ENCODE results near the gene PLCH1.

Gene PLCH1

DNA sequence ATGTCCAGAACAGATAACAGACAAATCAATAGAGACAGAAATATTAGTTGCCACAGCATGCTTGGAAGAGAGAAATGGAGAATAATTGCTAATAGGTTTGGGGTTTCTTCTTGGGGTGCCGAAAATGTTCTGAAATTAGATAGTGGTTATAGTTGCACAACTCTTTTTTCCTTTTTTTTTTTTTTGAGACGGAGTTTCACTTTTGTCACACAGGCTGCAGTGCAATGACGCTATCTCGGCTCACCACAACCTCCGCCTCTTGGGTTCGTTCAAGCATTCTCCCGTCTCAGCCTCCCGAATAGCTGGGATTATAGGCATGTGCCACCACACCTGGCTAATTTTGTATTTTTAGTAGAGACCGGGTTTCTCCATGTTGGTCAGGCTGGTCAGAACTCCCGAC, 163.3 kb downstream of the PLCH1 start:
- in situ Hi-C loops (cut with MboI; ENCODE audit: low pct_unique_long_range_greater_than_20kb, low sequenced_read_pairs) = no loop called here
- DNase-seq = peak; percentile 73

DNA sequence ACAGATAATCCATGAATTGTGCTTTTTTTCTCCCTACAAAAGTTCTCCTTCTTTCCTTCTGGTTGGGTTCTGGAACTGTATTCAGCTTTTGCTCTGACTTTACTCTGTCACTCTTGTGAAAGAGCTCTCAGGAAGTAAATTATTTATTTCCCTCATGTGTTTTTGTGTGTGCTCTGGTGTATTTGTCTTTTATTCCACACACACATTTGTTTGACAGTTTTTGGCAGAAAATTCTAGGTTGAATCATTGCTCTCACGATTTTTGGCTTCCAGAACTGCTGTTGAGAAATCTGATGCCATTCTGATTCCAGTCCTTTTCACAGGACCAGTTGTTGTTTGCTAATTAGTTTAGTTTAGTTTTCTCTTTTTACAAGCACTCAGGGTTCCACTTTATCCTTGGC, 172.8 kb downstream of the PLCH1 start:
- DNase-seq = no peak
- in situ Hi-C loops (cut with MboI; ENCODE audit: low pct_unique_long_range_greater_than_20kb, low sequenced_read_pairs) = no loop called here

DNA sequence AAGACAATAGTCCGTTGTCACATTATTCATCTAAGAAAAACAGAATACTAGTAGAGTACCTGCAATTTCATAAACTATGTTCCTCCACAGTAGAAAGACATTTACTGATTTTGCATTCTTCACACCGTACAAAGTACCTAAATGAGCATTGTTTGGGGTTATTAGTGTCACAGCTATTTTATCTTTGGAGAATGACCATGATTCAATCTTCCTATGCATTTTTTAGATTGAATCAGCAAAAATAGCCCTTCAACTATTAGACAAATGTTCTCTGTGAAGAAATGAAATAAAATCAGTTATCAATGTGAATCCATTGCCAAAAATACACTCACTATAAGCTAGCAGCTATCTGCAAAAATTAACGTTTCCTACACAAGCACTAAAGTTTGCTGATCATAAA, 176.6 kb downstream of the PLCH1 start:
- in situ Hi-C loops (cut with MboI; ENCODE audit: low pct_unique_long_range_greater_than_20kb, low sequenced_read_pairs) = no loop called here
- DNase-seq = no peak

DNA sequence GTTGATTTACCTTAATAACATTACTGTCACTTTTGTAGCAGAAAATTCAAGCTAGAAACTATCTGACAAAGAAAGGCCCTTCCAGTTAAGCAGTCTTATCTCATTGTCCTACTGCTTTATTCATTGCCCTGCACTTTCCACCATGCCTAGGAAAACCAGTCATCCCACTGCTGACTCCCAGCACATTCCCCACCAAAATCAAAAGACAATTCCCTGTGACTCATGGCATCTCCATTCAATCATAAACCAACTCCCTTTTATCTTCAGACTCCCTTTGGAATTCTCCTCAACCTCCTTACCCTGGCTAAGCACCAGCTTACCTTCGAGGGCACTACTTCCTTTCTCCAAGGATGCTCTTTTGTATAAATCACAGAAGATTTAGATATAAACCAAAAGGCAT, 184.3 kb downstream of the PLCH1 start:
- in situ Hi-C loops (cut with MboI; ENCODE audit: low pct_unique_long_range_greater_than_20kb, low sequenced_read_pairs) = no loop called here

DNA sequence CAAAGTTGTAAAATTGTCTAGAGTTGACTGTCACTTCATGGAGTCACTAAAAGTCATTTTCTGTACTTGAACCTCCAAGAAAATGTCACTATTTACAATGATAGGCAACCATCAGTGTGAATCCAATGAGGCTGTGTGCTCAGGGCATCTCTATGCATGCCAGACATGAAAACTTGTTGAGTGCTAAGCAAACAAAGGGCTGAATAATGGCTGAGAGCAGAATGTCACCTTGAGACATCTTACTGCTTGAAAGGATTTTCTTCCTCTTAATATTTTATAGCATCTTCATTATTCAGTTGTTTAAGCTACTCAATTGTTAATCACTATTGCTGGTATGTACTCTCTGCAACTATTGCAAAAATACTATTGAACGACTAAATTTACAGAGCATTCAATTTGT, 184.7 kb downstream of the PLCH1 start:
- DNase-seq = no peak
- in situ Hi-C loops (cut with MboI; ENCODE audit: low pct_unique_long_range_greater_than_20kb, low sequenced_read_pairs) = no loop called here

More for the DNA sequence above, 184.3 kb downstream of the PLCH1 start:
- no peak for DNase-seq

DNA sequence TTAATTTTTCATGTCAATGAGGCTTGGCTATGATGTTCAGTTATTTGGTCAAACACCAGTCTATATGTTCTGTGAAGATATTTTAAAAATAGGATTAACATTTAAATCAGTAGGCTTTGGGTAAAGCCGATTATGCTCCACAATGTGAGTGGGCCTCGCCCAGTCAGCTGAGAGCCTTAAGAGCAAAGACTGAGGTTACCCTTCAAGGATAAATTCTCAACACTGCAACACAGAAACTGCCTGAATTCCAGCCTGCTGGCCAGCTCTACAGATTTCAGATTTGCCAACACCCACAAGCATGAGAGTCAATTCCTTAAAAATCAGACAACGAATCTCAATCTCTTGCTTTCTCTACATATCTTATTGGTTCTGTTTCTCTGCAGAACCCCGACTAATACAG, 188.3 kb downstream of the PLCH1 start:
- in situ Hi-C loops (cut with MboI; ENCODE audit: low pct_unique_long_range_greater_than_20kb, low sequenced_read_pairs) = no loop called here
- no peak for DNase-seq

DNA sequence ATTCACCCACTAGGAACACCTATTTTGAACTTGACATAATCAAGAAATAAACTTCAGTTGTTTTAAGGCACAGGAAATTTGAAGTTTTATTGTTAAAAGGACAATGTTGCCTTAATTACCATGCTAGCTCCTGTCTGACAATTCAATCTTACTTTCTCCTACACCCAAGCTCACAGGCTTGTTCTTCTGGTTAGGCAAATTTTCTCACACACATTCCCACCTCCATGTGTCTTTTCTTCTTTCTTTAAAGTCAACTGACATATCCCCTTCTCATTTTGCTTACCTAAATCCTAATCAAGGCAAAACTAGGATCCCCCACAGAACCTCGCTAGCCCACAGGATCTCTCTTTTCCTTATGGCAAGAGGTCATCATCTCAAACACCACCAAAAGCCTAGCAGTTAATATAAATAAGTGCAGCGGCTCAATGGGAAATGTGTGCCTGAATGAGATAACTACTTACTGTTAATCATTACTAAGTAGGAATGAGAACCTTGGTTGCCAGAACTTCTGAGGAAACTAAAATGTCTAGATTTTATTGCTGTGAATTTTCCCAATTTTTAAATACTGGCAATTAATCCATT, 189.3 kb downstream of the PLCH1 start:
- in situ Hi-C loops (cut with MboI; ENCODE audit: low pct_unique_long_range_greater_than_20kb, low sequenced_read_pairs) = no loop called here
- no peak for DNase-seq

DNA sequence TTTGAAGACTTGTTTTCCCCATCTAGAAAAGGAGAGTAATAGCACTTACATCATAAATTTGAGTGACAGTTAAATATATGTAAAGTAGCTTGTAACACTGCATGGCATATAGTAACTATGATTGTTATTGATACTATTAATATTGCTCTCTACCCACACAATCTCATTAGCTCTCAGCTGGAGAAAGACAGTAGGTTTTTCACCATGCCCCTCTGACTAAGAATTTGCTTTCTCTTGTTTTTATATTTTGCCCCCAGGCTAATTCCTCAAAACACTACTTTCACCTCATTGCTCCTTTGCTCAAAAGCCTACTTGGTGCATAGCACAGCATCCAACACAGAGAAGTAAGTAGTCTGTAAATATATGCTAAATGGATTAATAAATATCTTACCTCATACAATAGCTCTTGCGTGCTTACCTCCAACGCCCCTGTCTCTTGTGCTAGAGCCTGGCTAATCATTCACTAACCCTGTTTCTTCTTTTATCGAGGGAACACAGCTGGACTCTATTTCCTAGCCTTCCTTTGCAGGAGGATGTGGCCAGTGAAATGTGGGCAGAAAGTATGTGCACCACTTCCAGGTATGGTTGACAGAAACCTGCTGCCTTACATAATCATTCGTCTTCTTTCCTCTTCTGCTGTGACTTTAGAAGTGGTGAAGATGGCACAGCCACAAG, 190.0 kb downstream of the PLCH1 start:
- peak; percentile 98 for DNase-seq
- in situ Hi-C loops (cut with MboI; ENCODE audit: low pct_unique_long_range_greater_than_20kb, low sequenced_read_pairs) = no loop called here

DNA sequence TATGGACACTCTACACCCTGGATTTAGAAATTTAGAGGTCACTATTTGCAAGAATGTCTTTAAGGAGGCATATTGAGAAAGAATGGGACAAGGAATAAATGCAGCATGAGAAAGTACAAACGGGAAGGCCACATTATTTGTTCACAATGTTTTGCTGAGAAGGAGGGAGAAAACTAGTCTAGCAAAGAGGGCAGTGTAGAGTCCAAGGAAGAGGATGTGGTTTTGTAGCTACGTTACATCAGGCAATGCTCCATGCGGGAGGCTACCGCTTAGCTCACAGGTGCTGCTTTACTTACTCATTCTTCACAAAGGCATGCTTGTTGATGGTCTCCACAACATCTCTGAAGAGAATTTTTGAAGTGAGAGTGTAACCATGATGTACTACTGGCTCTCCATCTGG, 191.1 kb downstream of the PLCH1 start:
- in situ Hi-C loops (cut with MboI; ENCODE audit: low pct_unique_long_range_greater_than_20kb, low sequenced_read_pairs) = no loop called here
- peak; percentile 89 for DNase-seq

DNA sequence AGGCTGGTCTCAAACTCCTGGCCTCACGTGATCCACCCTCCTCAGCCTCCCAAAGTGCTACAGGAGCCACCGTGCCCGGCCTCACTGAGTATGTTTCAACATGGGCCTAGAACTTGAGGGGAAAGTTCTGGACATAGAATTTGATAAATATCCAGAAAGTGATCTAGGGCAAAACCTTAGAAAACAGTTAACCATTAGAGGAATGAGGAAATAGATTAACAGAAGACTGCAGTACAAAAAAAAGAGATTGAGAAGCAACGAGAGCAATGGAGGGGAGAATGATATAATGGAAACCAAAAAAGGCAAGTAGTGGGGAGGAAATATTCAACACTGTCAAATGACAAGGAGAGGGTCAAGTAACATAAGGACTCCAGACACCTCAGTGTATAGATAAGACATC, 191.5 kb downstream of the PLCH1 start:
- DNase-seq = no peak
- in situ Hi-C loops (cut with MboI; ENCODE audit: low pct_unique_long_range_greater_than_20kb, low sequenced_read_pairs) = no loop called here

DNA sequence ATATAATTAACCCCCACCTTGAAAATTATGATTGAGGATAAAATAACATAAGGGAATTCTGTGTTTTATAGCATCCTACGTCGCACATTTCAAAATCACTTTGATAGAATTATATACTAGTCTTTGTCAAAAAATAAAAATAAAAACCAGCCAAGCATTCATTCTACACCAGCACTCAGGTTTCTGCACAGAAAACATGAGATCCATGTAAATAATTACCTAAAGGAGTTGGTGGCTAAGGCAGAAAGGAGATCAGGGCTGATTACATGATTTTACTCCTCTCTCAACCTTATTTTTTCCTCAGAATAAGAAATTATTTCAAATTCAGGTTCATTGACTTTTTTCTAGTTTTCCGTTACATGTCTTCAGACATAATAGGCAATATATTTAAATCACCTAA, 194.5 kb downstream of the PLCH1 start:
- DNase-seq = no peak
- in situ Hi-C loops (cut with MboI; ENCODE audit: low pct_unique_long_range_greater_than_20kb, low sequenced_read_pairs) = no loop called here

DNA sequence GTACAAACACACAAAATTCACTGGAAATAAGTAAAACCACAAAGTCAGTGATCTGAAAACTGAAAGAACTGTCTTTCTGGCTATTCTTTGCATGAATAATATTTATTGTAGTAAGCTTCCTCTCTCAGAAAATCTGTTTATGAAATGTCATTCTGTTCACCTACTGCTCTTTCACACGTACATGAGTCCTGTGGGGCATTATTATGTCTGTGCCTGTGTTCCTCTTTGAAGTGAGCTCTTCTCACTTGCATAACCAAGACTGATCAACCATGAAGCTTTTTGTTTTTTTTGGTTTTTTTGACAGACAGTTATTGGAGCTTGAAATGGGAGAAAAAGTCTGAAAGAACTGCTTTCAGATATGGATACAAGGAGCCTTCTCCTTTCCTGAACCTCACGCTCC, 195.8 kb downstream of the PLCH1 start:
- in situ Hi-C loops (cut with MboI; ENCODE audit: low pct_unique_long_range_greater_than_20kb, low sequenced_read_pairs) = no loop called here
- DNase-seq = peak; percentile 91

DNA sequence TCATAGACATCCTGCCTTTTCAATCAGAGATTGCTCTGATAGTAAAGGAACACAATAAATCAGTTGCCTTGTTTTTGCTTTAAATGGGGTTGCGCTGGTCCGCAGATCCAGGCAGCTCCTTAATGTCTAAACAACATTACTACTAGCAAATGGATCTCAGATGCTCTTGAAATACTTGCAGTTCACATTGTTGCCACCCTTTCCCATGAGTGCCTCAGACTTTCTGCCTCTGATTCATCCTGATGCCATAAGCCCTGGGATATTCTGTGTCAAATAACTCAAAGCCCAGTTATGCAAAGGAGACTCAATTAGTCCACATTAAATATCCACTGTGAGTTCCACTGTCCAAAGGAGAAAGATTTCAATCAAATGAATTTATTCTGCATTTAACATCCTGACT, 196.7 kb downstream of the PLCH1 start:
- DNase-seq = no peak
- in situ Hi-C loops (cut with MboI; ENCODE audit: low pct_unique_long_range_greater_than_20kb, low sequenced_read_pairs) = no loop called here

DNA sequence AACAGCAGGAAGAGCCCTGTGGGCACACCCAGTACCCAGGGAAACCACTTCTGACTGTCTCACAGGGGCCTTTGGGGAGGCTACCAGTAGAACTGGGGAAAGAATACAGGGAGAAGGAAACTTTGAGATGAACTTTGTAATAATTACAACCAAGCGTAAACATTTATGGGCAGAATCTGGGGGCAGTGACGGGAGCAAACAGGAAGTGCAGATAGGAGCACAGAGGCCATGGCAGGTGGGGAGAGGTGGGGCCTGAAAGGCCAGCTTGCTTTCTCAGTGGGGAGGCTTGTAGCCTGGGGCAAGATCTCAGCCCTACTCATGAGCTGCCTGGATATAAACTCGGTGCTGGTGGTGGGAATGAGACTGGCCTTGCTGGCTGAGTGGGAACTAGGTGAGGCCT, 209.8 kb downstream of the PLCH1 start:
- in situ Hi-C loops (cut with MboI; ENCODE audit: low pct_unique_long_range_greater_than_20kb, low sequenced_read_pairs) = no loop called here
- DNase-seq = no peak

DNA sequence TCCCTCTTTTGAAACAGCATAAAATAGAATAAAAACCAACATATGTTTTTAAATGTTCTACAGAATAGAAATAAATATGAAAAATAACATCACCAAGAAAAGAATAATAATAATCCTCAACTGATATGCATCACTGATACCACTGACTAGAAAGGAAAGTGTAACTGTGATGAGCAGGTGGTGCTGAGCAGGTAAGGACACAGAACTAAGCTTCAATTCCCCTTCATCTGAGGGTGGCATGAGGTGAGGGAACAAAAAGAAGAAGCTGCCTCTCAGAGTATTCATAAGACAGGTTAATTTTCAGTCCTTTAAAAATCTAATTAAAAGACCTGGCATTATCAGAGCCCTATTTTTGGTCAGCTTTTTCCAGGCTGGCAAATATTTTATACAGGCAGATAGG, 216.3 kb downstream of the PLCH1 start:
- in situ Hi-C loops (cut with MboI; ENCODE audit: low pct_unique_long_range_greater_than_20kb, low sequenced_read_pairs) = no loop called here

DNA sequence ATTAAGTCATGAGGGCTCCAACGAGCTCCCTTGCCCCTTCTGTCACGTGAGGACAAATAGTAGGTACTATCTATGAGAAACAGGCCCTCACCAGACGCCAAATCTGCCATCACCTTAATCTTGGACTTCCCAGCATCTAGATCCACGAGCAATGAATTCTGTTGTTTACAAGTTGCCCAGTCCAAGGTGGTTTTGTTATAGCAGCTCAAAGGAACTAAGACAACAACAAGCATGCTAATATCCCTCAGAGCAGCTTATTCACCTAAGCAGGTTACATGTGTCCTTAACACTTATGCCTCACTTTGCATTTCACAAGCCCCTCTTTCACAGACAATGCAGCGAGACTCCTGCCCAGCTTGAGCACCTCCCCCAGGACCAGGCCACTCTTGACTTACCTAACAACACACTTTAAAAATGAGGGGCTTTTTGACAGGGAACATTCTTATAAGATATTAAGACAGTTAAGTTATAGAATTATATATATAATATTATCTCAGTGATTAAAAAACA, 219.5 kb downstream of the PLCH1 start:
- no peak for DNase-seq
- in situ Hi-C loops (cut with MboI; ENCODE audit: low pct_unique_long_range_greater_than_20kb, low sequenced_read_pairs) = no loop called here

More for the DNA sequence above, 216.3 kb downstream of the PLCH1 start:
- no peak for DNase-seq

DNA sequence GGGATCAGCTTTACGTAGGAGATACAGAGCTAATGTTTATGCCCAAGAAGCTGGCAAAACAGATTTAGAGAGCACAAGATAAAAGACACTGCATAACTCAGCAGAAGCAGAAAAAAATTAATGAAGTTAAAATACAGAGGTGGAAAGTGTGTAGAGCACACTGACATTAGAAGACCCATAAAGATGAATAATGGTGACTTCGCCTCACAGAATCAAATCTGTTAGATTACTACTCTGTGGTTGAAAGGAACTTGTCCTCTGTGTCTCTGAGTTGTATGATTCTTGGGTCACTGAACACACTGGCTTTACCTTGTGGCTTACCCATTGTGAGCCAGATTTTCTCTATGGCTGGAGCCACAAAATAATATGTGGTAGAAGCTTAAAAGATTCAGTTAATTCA, 224.4 kb downstream of the PLCH1 start:
- DNase-seq = no peak
- in situ Hi-C loops (cut with MboI; ENCODE audit: low pct_unique_long_range_greater_than_20kb, low sequenced_read_pairs) = no loop called here

DNA sequence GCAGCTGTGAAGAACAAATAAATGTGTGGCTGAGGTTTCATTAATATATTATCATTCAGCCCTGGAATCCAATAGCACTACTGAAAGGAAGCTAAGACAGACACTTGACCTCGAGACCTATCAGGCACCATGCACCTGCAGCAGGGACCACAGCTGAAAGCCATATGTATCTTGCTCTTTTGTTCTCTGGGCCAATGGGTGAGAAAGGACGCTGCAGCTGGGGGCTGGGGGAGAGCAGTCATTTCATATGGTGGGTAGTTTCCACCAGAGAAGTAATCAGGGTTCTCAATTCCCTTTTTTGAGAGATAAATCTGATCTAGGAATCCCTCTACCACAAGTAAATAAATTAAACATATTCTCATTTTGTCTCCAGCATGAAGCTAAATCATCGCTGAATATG, 225.8 kb downstream of the PLCH1 start:
- DNase-seq = no peak
- in situ Hi-C loops (cut with MboI; ENCODE audit: low pct_unique_long_range_greater_than_20kb, low sequenced_read_pairs) = no loop called here

DNA sequence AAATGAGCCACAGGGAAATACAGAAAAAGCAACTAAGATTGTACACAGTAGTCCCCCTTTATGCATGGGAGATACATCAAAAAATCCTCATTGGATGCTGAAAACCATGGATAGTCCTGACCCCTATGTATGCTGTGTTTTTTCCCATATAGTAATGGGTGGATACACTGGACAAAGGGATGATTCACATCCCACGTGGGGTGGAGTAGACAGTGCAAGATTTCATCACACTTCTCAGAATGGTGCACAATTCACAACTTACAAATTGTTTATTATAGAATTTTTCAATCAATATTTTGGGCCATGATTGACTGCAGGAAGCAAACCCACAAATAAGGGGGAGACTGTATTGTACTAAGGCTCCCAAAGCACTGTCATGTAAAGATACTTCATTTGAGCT, 227.0 kb downstream of the PLCH1 start:
- in situ Hi-C loops (cut with MboI; ENCODE audit: low pct_unique_long_range_greater_than_20kb, low sequenced_read_pairs) = no loop called here
- DNase-seq = no peak

DNA sequence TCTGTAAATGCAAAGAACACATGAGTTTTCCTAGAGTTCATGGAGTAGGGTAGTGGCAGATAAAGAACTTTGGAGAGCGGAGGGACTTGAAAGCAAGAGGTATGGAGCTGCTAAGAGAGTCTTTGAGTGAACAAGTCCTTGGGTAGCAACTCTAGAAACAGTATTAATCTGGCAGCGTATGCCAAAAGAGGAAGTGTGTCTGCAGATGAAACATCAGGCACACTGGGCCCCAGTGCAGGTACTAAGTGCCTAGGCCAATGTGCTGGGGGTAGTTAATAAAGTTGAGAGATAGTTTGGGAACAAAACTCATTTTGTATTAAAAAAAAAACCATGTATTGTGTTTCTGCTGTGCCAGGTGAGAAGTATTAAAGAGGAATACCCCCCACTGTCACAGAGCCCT, 228.4 kb downstream of the PLCH1 start:
- DNase-seq = no peak
- in situ Hi-C loops (cut with MboI; ENCODE audit: low pct_unique_long_range_greater_than_20kb, low sequenced_read_pairs) = no loop called here

DNA sequence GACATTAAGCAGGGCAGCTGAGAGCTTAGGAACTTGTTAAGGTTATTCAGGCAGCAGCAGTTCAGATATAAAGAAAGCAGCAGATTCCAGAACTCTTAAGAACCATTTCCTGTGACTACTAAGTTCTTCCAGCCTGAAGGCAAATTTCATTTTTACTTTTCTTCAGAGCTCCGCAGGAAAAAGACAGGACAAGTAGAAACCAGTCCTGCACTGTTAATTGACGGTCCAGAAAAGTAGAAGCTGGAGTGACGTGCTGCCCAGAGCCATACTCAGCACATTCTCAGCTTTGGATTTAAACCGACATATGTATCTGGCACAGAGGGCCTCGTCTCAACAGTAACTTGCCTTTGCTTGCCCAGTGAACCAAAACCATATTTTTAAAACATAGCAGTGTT, 232.0 kb downstream of the PLCH1 start:
- DNase-seq = no peak
- in situ Hi-C loops (cut with MboI; ENCODE audit: low pct_unique_long_range_greater_than_20kb, low sequenced_read_pairs) = no loop called here
